Stimulated activated naive CD4-positive, alpha-beta T cell (primary cell): ENCODE data around the gene YWHAQ.
"Not testable (repeated sequence)": the region's sequence is repeated elsewhere in the genome, so short reads cannot be mapped to it uniquely, and the experiment has no call there.

Source experiments
- DNase-seq, 6 experiments: peaks; one replicate each; lab custom pipeline; 2025; lab: John Stamatoyannopoulos, UW

The YWHAQ gene

GRCh38 chr2:9631878-9632700 lies 1.3 kb upstream of the YWHAQ start:
- no peak for DNase-seq

- no peak for DNase-seq
These were observed 689 bp upstream of the YWHAQ start for GRCh38 chr2:9631553-9631819.

DNA sequence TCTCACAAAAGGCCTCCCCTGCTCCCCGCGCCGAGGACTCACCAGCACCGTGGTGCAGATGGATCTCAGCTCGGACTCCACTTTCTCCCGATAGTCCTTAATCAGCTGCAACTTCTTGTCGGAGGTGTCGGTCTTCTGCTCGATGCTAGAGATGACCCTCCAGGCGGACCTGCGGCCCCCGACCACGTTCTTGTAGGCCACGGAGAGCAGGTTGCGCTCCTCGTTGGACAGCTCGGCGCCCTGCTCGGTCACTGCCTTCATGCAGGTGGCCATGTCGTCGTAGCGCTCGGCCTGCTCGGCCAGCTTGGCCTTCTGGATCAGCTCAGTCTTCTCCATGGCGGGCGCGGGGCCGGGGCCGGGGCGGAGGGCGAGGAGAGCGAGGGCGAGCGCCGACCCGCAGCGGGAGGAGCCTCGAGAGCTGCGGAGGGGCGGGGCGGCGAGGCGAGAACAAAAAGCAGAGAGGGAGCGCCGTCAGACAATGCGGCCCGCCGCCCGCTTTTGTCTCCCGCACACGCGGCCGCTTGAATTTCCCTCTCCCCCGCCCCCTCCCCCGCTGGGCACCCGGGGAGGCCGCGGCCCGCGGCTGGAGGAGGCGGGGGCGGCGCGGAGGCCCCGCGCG lies 571 bp downstream of the YWHAQ start:
- peak; percentile 41 to 70 (median 64) for DNase-seq

GRCh38 chr2:9629222-9630116 lies 1.3 kb downstream of the YWHAQ start:
- DNase-seq: peak in 2 of 6 experiments; percentile 30 to 39

GRCh38 chr2:9627310-9627709 lies 3.5 kb downstream of the YWHAQ start:
- DNase-seq: no peak

DNA sequence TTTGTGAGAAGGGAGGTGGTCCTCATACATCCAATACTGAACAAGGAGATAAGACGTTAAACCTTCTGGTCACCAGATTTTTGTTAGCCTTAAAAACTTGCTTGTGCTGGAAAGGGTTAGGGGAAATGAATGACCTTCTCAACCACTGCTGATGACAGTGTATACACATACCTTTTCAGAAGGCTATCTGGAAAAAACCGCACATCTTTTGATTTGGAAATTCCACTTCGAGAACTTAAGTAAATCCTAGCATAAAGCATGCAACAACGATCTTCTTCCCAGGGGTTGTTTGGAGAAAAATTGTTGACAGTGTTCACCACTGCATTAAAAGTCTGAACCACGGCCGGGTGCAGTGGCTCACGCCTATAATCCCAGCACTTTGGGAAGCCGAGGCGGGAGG lies 7.6 kb downstream of the YWHAQ start:
- DNase-seq: no peak

GRCh38 chr2:9621655-9622054 lies 9.1 kb downstream of the YWHAQ start:
- DNase-seq: not testable (repeated sequence)

GRCh38 chr2:9618410-9618809 lies 12.4 kb downstream of the YWHAQ start:
- DNase-seq: peak in 3 of 6 experiments; percentile 6 to 26 (median 12)

DNA sequence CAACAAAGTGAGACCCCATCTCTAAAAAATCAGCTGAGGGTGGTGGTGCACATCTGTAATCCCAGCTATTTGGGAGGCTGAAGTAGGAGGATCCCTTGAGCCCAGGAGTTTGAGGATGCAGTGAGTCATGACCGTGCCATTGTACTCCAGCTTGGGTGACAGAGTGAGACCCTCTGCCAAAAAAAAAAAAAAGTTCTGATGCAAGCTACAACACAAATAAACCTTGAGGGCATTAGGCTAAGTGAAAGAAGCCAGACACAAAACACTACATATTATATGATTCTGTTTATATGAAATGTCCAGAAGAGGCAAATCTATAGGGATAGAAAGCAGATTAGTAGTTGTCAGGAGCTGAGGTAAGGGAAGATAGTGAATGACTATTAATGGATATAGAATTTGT lies 13.0 kb downstream of the YWHAQ start:
- DNase-seq: no peak

DNA sequence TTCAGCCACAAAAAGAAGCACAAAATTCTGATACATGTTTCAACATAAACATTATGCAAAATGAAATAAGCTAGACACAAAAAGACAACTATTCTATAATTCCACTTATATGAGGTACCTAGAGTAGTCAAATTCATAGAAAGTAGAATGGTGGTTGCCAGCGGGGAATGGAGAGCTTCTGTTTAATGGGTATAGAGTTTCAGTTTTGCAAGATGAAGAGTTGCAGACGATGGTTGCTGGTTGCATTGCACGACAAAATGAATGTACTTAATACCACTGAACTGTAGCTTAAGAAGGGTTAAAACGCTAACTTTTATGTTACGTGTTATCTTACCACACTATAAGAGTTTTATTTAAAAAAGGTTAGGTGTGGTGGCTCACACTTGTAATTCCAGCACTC lies 13.5 kb downstream of the YWHAQ start:
- DNase-seq: no peak

- DNase-seq: no peak
These were observed 16.2 kb downstream of the YWHAQ start for GRCh38 chr2:9614562-9614961.

DNA sequence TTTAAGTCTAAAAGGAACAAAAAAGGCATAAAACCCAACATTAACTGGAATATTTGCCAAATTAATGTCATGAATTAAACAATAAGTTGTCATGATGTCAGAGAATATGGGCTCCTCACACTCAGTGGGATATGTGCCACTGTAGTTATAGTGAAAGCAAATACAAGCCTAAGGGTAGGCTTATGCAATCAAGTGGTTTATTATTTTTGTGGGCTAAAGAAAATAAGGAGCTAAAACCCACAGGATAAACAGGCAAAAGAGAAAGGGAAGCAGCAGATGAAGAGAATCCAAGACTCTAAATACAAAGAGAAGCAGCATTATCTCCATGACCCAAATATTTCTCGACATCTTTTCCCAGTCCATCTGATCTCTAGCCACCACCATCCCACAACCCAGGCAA lies 17.5 kb downstream of the YWHAQ start:
- no peak for DNase-seq

DNA sequence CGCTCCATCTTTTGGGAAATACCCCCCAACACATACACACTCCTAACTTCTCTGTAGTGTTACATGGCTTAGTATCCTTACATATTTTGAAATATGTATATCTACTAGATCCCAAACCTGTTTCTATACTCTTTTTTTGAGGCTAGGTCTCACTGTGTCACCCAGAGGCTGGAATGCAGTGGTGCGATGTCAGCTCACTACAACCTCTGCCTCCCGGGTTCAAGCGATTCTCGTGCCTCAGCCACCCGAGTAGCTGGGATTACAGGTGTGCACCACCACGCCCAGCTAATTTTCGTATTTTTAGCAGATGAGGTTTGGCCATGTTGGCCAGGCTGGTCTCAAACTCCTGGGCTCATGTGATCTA lies 19.3 kb downstream of the YWHAQ start:
- DNase-seq: not testable (repeated sequence)

- DNase-seq: no peak
These were observed 19.8 kb downstream of the YWHAQ start for GRCh38 chr2:9610781-9611548.

GRCh38 chr2:9608491-9608890 lies 22.3 kb downstream of the YWHAQ start:
- DNase-seq: not testable (repeated sequence)

GRCh38 chr2:9602412-9602811 lies 28.4 kb downstream of the YWHAQ start:
- DNase-seq: no peak

DNA sequence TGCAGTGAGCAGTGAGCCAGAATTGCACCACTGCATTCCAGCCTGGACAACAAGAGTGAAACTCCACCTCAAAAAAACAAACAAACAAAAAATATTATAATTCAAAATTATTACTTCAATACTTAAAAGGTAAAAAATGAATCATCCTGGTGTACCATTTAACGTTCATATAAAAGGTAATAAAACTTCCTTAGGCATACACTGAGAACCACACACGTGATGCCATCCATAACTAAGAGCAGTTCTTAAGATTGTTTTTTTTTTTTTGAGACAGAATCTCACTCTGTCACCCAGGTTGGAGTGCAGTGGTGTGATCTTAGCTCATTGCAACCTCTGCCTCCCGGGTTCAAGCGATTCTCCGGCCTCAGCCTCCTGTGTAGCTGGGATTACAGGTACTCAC lies 29.4 kb downstream of the YWHAQ start:
- DNase-seq: no peak

DNA sequence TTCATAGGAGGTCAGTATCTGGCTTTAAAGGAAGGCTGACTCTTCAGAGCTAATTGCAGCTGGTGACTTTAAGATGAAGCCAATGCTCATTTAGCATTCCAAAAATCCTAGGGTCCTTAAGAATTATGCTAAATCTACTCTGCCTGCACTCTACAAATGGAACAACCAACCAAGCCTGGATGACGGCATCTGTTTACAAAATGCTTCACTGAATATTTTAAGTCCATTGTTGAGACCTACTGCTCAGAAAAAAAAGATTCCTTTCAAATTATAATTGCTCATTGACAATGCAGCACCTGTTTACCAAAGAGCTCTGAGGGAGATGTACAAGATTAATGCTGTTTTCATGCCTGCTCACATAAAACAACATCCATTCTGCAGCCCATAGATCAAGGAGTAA lies 31.4 kb downstream of the YWHAQ start:
- DNase-seq: no peak

GRCh38 chr2:9596621-9597311 lies 34.0 kb downstream of the YWHAQ start:
- no peak for DNase-seq

- no peak for DNase-seq
These were observed 35.1 kb downstream of the YWHAQ start for GRCh38 chr2:9595746-9596145.

DNA sequence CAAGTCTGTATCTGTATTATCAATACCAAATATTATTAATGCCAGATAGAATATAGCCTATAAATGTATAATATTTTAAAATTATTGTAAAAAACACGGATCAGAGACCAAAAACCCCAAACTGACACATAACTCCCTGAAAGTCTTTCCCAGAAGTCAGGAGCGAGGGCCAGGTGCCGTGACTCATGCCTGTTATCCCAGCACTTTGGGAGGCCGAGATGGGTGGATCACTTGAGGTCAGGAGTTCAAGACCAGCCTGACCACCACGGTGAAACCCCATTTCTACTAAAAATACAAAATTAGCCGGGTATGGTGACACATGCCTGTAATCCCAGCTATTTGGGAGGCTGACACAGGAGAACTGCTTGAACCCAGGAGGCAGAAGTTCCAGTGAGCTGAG lies 35.5 kb downstream of the YWHAQ start:
- DNase-seq: not testable (repeated sequence)
